H54 (cell line): ENCODE data around the gene TIMM17B.
"Not testable (repeated sequence)": the region's sequence is repeated elsewhere in the genome, so short reads cannot be mapped to it uniquely, and the experiment has no call there.

Experiments used
- DNase-seq: peaks from one replicate; pipeline ENCODE4 v3.0.0; 2011; ENCODE audit warnings: low spot score, mixed read lengths; ENCODE audit not compliant: insufficient read length
- FAIRE-seq: peaks from 3 replicates; lab custom pipeline; 2011; peaks lifted over from hg19 to GRCh38; lab: Jason Lieb, UNC
- POLR2A ChIP-seq: IDR thresholded peaks from 2 replicates; pipeline ENCODE4 v1.6.1; 2011; ENCODE audit warnings: low read depth, mild to moderate bottlenecking, low read length

TIMM17B gene

GRCh38 chrX:48894891-48895290, 2.7 kb downstream of the TIMM17B start:
- no peak for TF ChIP-seq POLR2A
- FAIRE-seq (no peak), DNase-seq (no peak)

GRCh38 chrX:48893556-48894348, 3.8 kb downstream of the TIMM17B start:
- DNase-seq (no peak), FAIRE-seq (no peak)
- TF ChIP-seq POLR2A: no peak

- no peak for TF ChIP-seq POLR2A
- FAIRE-seq (no peak), DNase-seq (no peak)
Observed at GRCh38 chrX:48892896-48893295, 4.7 kb downstream of the TIMM17B start.

DNA sequence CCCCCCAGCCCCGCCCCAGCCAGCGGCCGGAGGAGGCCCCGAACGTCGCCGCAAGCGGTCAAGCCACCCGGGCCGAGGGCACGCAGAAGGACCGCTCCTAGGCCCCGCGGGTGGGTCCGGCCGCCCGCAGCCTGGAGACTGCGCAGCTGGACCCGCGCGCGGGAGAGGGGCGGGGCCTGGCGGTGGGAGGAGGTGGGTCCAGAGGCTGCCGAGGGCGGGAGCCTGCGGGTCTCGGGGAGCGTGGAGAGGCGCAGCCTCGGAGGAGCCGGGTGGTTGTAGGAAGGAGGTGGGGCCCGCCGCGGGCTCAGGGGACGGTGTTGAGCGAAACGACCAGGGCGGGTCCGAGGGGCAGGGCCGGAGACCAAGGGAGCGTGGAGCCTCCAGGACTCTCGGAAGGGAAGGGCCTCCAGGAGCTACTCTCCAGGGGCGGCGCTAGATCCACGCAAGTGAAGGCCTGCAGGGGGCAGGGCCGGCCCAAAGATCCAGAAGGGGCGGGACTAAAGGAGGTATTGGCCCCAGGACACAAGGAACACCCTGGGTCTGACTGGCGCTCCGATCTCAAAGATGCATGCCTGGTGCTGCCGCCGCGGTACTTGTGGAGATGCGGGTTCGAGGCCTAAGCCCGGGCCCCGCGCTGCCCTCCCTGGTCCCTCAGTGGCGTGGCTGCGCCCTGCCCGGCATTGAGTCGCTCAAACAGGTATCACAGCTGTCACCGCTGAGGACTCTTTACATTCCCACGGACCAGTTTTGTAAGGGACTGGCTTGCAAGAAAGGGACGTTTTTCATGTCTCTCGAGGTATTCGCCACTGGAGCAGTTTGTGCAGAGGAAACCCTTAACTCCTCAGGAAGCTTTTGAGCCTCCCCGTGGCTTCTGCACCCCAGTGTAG, 5.9 kb downstream of the TIMM17B start:
- TF ChIP-seq POLR2A: no peak
- DNase-seq: peak; percentile 51
- FAIRE-seq: no peak

GRCh38 chrX:48890934-48891401, 6.6 kb downstream of the TIMM17B start:
- TF ChIP-seq POLR2A: no peak
- DNase-seq (no peak), FAIRE-seq (no peak)

GRCh38 chrX:48890296-48890925, 7.2 kb downstream of the TIMM17B start:
- FAIRE-seq (no peak), DNase-seq (no peak)
- no peak for TF ChIP-seq POLR2A

DNA sequence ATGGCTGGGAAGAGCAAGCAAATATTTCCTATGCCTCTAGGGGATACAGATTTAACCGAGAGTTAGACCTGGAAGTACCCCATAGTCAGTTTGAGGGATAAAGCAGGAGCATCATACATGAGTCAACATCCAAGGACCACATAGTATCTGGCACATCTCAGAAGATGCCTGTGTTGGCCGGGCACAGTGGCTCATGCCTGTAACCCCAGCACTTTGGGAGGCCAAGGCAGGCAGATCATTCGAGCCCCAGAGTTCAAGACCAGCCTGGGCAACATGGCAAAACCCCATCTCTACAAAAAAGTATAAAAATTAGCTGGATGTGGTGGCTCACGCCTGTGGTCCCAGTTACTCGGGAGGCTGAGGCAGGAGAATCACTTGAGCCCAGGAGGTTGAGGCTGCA, 11.0 kb downstream of the TIMM17B start:
- FAIRE-seq: not testable (repeated sequence)

GRCh38 chrX:48883729-48884128, 13.8 kb downstream of the TIMM17B start:
- TF ChIP-seq POLR2A: no peak
- DNase-seq (no peak), FAIRE-seq (no peak)

More for the DNA sequence above, 11.0 kb downstream of the TIMM17B start:
- not testable (repeated sequence) for DNase-seq

- DNase-seq, FAIRE-seq: not testable (repeated sequence)
Observed at GRCh38 chrX:48876944-48877343, 20.6 kb downstream of the TIMM17B start.

DNA sequence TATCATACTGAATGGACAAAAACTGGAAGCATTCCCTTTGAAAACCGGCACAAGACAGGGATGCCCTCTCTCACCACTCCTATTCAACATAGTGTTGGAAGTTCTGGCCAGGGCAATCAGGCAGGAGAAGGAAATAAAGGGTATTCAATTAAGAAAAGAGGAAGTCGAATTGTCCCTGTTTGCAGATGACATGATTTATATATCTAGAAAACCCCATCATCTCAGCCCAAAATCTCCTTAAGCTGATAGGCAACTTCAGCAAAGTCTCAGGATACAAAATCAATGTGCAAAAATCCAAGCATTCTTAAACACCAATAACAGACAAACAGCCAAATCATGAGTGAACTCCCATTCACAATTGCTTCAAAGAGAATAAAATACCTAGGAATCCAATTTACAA, 25.6 kb downstream of the TIMM17B start:
- not testable (repeated sequence) for DNase-seq, FAIRE-seq

DNA sequence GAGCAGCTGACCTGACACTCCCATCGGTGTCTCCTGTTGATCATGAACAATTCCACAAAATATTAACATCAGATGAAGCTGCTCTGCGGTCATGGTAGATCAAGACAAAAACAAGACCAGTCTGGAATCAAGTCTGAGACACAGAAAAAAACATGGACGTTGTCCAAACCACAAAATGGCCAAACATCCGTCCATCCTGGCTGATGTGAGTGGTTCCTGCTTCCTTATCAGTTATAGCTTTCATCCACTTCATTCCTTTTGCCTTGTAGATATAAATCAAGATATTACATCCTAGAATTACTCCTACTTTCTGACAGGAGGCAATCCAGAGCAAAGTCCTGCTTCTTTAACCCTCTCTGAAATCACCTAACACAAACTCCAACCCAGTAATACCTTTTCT, 33.4 kb downstream of the TIMM17B start:
- DNase-seq: no peak
- FAIRE-seq: no peak
- no peak for TF ChIP-seq POLR2A

GRCh38 chrX:48854898-48855297, 42.7 kb downstream of the TIMM17B start:
- no peak for DNase-seq
- no peak for TF ChIP-seq POLR2A

GRCh38 chrX:48854121-48854804, 43.3 kb downstream of the TIMM17B start:
- not testable (repeated sequence) for DNase-seq, FAIRE-seq

More at GRCh38 chrX:48854898-48855297, 42.7 kb downstream of the TIMM17B start:
- no peak for FAIRE-seq

DNA sequence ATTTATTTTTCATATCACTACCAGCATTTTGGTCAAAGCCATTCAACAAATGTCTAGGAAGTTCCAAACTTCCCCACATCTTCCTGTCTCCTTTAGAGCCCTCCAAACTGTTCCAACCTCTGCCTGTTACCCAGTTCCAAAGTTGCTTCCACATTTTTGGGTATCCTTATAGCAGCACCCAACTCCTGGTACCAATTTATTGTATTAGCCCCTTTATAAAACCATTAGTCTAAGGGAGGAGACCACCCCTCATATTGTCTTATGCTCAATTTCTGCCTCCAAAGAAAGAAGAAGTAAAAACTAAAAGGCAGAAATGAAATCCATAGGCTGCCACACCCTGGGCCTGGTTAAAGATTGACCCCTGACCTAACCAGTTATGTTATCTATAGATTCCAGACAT, 44.1 kb downstream of the TIMM17B start:
- not testable (repeated sequence) for FAIRE-seq

More for the DNA sequence above, 44.1 kb downstream of the TIMM17B start:
- DNase-seq: not testable (repeated sequence)
